Fibroblast of the conjunctiva (primary cell): ENCODE results near the gene ANKRD65.
"Not testable (repeated sequence)": the region's sequence is repeated elsewhere in the genome, so short reads cannot be mapped to it uniquely, and the experiment has no call there.

Experiments used
- DNase-seq: peaks from one replicate; pipeline ENCODE4 v3.0.0-alpha.2; 2010; ENCODE audit warnings: low read depth

Gene ANKRD65

GRCh38 chr1:1370094-1370493, 51.0 kb downstream of the ANKRD65 start:
- not testable (repeated sequence) for DNase-seq
